Suprapubic skin (tissue), 4 donors: ENCODE data around the gene FLRT2.

ENCODE experiments used
- CTCF ChIP-seq, 2 donors: fragments of 200-600 bp in 1 of 2; fragments of 450-650 bp in 1 of 2; sonication (generic) in 1 of 2; IDR thresholded peaks; one replicate each; pipeline ENCODE4 v1.5.1; 2016 to 2019; ENCODE audit warnings: antibody characterized with exemption in 2 of 2, mild to moderate bottlenecking in 1 of 2, moderate library complexity in 1 of 2
- POLR2A ChIP-seq, 2 donors: fragments of 450-650 bp; IDR thresholded peaks; one replicate each; pipeline ENCODE4 v1.6.1; 2017; ENCODE audit warnings: antibody characterized with exemption in 2 of 2, mild to moderate bottlenecking in 2 of 2, moderate library complexity in 2 of 2
- POLR2AphosphoS5 ChIP-seq, 3 donors: sonication (generic); formaldehyde crosslinking; IDR thresholded peaks; one replicate each; pipeline ENCODE4 v1.6.1; 2017; ENCODE audit warnings: antibody characterized with exemption in 3 of 3

- TF ChIP-seq CTCF (IDR thresholded peaks at IDR 0.05) (no peak), POLR2A (IDR thresholded peaks at IDR 0.05) (no peak), POLR2AphosphoS5 (IDR thresholded peaks at IDR 0.05) (no peak)
Observed at GRCh38 chr14:85554106-85554505, 24.2 kb downstream of the FLRT2 start.
